ENCODE measurements around the gene PLSCR4.

- TF ChIP-seq POLR2A (IDR thresholded peaks at IDR 0.05), result no peak
- no peak for TF ChIP-seq CTCF (IDR thresholded peaks at IDR 0.05)
These were observed 984 bp downstream of the PLSCR4 start for GRCh38 chr3:146249921-146250320.

Measured in vagina (tissue), 2 donors.